Dermis blood vessel endothelial cell (primary cell): ENCODE data around the gene WASF3. TPM values are rescaled to one million over a fixed set of nuclear protein-coding genes. Genes with fewer than 3 reads are reported as not detected.
A peak's percentile ranks its signal among the peaks of the same experiment; 100 is the strongest.

Experiments used
- DNase-seq: peaks from one replicate; pipeline ENCODE4 v3.0.0; 2010
- total RNA-seq: library from RNA; depleted of rRNA; stranded (reverse); fragments of >200 nt; gene quantifications from 2 replicates; pipeline ENCODE4 v1.2.3, GENCODE V29; 2014

Gene WASF3
- total RNA-seq = 19.4 and 35.9 TPM in 2 replicates

- DNase-seq = peak; percentile 96
Measured at GRCh38 chr13:26557393-26558073, at the start of gene WASF3. Gene WASF3 (plus strand): TSS chr13:26557683. CDS start chr13:26642271, 84,588 bp downstream.

- DNase-seq = no peak
Measured at GRCh38 chr13:26508885-26509284, 48.6 kb upstream of the WASF3 start.

- DNase-seq = no peak
Measured at GRCh38 chr13:26509491-26509890, 48.0 kb upstream of the WASF3 start.

GRCh38 chr13:26513931-26514330, 43.6 kb upstream of the WASF3 start:
- DNase-seq = no peak

- DNase-seq = no peak
Measured at GRCh38 chr13:26515721-26516120, 41.8 kb upstream of the WASF3 start.

GRCh38 chr13:26517936-26518335, 39.5 kb upstream of the WASF3 start:
- no peak for DNase-seq

- DNase-seq = no peak
Measured at GRCh38 chr13:26518451-26518959, 39.0 kb upstream of the WASF3 start.

GRCh38 chr13:26522571-26522970, 34.9 kb upstream of the WASF3 start:
- no peak for DNase-seq

GRCh38 chr13:26523007-26523406, 34.5 kb upstream of the WASF3 start:
- DNase-seq = no peak

GRCh38 chr13:26525528-26525927, 32.0 kb upstream of the WASF3 start:
- DNase-seq = no peak

GRCh38 chr13:26526702-26527216, 30.7 kb upstream of the WASF3 start:
- DNase-seq = no peak

- DNase-seq = no peak
Measured at GRCh38 chr13:26528527-26528926, 29.0 kb upstream of the WASF3 start.

- peak; percentile 79 for DNase-seq
Measured at GRCh38 chr13:26529441-26529840, 28.0 kb upstream of the WASF3 start.

- DNase-seq = no peak
Measured at GRCh38 chr13:26531742-26532141, 25.7 kb upstream of the WASF3 start.

GRCh38 chr13:26534036-26534726, 23.3 kb upstream of the WASF3 start:
- DNase-seq = no peak

- no peak for DNase-seq
Measured at GRCh38 chr13:26538363-26539317, 18.8 kb upstream of the WASF3 start.

GRCh38 chr13:26539738-26540292, 17.7 kb upstream of the WASF3 start:
- DNase-seq = no peak

GRCh38 chr13:26540334-26540733, 17.1 kb upstream of the WASF3 start:
- no peak for DNase-seq

GRCh38 chr13:26541041-26541440, 16.4 kb upstream of the WASF3 start:
- no peak for DNase-seq

GRCh38 chr13:26541678-26542568, 15.6 kb upstream of the WASF3 start:
- DNase-seq = no peak

- DNase-seq = no peak
Measured at GRCh38 chr13:26544707-26545106, 12.8 kb upstream of the WASF3 start.
